ENCODE results near the gene KDM6A.

The KDM6A gene

GRCh38 chrX:45024501-45024900 lies 151.5 kb downstream of the KDM6A start:
- no peak for ATAC-seq
- TF ChIP-seq RARB (CRISPR knock-in tag; IDR thresholded peaks at IDR 0.05) (no peak), CSDC2 (CRISPR knock-in tag; IDR thresholded peaks at IDR 0.05) (no peak), ARNTL (CRISPR knock-in tag; IDR thresholded peaks at IDR 0.05; ENCODE audit: borderline replicate concordance, low read depth) (no peak), BACH2 (CRISPR knock-in tag; IDR thresholded peaks at IDR 0.05; ENCODE audit: borderline replicate concordance) (no peak), ZC3H10 (CRISPR knock-in tag; IDR thresholded peaks at IDR 0.05) (no peak), OSR1 (CRISPR knock-in tag; IDR thresholded peaks at IDR 0.05) (no peak), ZNF565 (CRISPR knock-in tag; conservative IDR thresholded peaks at IDR 0.05; ENCODE audit: low read depth) (no peak), ESRRG (CRISPR knock-in tag; IDR thresholded peaks at IDR 0.05) (no peak), ZNF8 (CRISPR knock-in tag; IDR thresholded peaks at IDR 0.05) (no peak)

- ATAC-seq: no peak
- TF ChIP-seq RARB (CRISPR knock-in tag; IDR thresholded peaks at IDR 0.05) (no peak), PATZ1 (CRISPR knock-in tag; IDR thresholded peaks at IDR 0.05; ENCODE audit: borderline replicate concordance) (no peak), ZNF8 (CRISPR knock-in tag; IDR thresholded peaks at IDR 0.05) (no peak), ARNTL (CRISPR knock-in tag; IDR thresholded peaks at IDR 0.05; ENCODE audit: borderline replicate concordance, low read depth) (no peak), ISL1 (CRISPR knock-in tag; IDR thresholded peaks at IDR 0.05) (no peak), ZNF70 (CRISPR knock-in tag; IDR thresholded peaks at IDR 0.05) (no peak), ZFP3 (CRISPR knock-in tag; IDR thresholded peaks at IDR 0.05) (no peak), PPARA (CRISPR knock-in tag; IDR thresholded peaks at IDR 0.05; ENCODE audit: borderline replicate concordance) (no peak), CSRNP3 (CRISPR knock-in tag; IDR thresholded peaks at IDR 0.05) (no peak), OSR1 (CRISPR knock-in tag; IDR thresholded peaks at IDR 0.05) (no peak), TSHZ2 (CRISPR knock-in tag; IDR thresholded peaks at IDR 0.05) (no peak)
Observed at GRCh38 chrX:45026036-45026435, 153.0 kb downstream of the KDM6A start.

- no peak for TF ChIP-seq POU6F1 (CRISPR knock-in tag; IDR thresholded peaks at IDR 0.05; ENCODE audit: borderline replicate concordance, low read depth)
- TF ChIP-seq TSHZ2 (CRISPR knock-in tag; IDR thresholded peaks at IDR 0.05): no peak
- TF ChIP-seq ISL1 (CRISPR knock-in tag; IDR thresholded peaks at IDR 0.05): no peak
- TF ChIP-seq PPARA (CRISPR knock-in tag; IDR thresholded peaks at IDR 0.05; ENCODE audit: borderline replicate concordance): no peak
- TF ChIP-seq RARB (CRISPR knock-in tag; IDR thresholded peaks at IDR 0.05): no peak
- TF ChIP-seq ZNF8 (CRISPR knock-in tag; IDR thresholded peaks at IDR 0.05): no peak
- no peak for TF ChIP-seq ZFP30 (CRISPR knock-in tag; IDR thresholded peaks at IDR 0.05)
- no peak for TF ChIP-seq GLIS3 (CRISPR knock-in tag; IDR thresholded peaks at IDR 0.05)
- no peak for TF ChIP-seq CSDC2 (CRISPR knock-in tag; IDR thresholded peaks at IDR 0.05)
- TF ChIP-seq TCF4 (CRISPR knock-in tag; IDR thresholded peaks at IDR 0.05; ENCODE audit: borderline replicate concordance): no peak
- no peak for TF ChIP-seq BACH2 (CRISPR knock-in tag; IDR thresholded peaks at IDR 0.05; ENCODE audit: borderline replicate concordance)
- no peak for TF ChIP-seq CREB5 (CRISPR knock-in tag; IDR thresholded peaks at IDR 0.05; ENCODE audit: low read depth)
- no peak for ATAC-seq
Observed at GRCh38 chrX:45031830-45032378, 158.9 kb downstream of the KDM6A start.

All from SK-N-SH treated with all-trans-retinoic acid at 6 μM for 48 hours (cell line).